HG02852 (cell line): ENCODE results near the gene LCE2B.
"Not testable (repeated sequence)": the region's sequence is repeated elsewhere in the genome, so short reads cannot be mapped to it uniquely, and the experiment has no call there.

Experiments
- ATAC-seq: cut with Tn5 transposase; IDR thresholded peaks from one replicate; pipeline ENCODE4 v1.9.1; 2021; ENCODE audit warnings: mild to moderate bottlenecking, moderate library complexity; ENCODE audit not compliant: unreplicated experiment

LCE2B gene, protein sequence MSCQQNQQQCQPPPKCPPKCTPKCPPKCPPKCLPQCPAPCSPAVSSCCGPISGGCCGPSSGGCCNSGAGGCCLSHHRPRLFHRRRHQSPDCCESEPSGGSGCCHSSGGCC

DNA sequence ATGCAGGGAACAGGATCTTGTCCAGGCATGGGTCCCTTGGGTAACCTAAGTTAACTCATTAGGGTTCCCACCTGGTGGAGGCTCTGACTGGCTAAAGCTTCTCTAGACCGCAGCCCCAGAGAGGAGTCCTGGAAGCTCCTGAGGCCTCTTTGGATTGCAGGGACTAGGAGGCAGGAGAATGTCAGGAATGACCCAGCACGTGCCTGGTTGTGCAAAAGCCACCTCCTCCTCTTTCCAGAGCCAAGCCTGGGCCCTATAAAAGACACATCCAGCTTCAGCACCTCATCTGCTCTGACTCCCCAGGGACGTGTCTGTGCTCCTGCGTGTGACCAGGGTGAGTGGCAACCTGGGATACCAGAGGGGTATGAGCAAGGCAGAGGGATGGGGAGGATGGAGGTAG lies at the start of gene LCE2B:
TSS of gene LCE2B (plus strand) at position 301 of the 400 bp plus-strand sequence. CDS start 721 bp downstream, outside the sequence.
- not testable (repeated sequence) for ATAC-seq

DNA sequence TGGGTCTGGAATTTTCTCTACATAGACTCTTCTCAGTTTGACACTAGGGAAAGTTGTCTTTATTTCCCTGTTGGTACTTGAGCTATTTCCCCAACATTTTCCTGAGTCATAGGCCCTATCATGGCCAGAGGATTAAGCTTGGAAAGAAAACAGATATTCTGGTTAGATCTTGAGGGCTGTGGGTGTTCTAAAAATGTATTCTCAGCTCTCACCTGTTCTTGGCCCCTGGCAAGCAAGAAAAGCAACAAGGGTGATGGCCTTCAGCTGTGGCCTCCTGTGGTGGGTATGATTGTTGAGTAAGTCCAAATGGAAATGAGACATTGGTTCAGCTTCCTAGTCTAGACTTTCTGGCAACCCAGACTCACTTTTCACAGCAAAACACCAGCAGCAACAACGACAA lies 45.6 kb upstream of the LCE2B start:
- ATAC-seq: no peak

DNA sequence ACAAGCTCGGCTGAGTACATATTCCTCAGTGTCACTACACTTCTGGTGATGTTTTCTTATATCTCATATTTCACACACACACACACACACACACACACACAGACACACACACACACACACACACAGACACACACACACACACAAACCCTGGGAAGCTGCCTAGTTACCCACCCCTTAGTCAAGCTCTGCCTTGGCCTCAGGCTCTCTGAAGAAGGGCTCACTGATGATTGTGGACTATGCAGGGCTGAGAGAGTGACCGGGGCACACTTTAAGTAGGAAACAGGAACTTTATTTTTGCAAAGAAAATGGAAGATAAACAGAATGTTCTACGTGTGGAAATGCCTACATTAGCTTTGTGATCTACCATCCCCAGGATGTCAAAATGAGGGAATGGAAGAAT lies 42.0 kb upstream of the LCE2B start:
- no peak for ATAC-seq

DNA sequence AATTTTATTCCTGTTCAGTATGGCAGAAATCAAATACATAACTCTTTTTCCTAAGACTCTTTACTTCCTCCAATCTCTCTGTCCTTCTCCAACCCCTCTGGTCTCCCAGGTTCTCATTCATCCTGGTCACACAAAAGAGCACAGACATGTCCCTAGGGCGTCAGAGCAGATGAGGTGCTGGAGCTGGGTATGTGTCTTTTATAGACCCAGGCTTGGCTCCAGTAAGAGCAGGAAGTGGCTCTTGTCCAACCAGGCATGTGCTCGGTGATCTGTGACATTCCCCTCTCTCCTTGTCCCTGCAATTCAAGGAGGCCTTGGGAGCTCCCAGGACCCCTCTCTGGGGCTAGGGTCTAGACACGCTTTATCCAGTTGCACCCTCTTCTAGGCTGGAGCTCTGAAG lies 40.8 kb upstream of the LCE2B start:
- no peak for ATAC-seq

DNA sequence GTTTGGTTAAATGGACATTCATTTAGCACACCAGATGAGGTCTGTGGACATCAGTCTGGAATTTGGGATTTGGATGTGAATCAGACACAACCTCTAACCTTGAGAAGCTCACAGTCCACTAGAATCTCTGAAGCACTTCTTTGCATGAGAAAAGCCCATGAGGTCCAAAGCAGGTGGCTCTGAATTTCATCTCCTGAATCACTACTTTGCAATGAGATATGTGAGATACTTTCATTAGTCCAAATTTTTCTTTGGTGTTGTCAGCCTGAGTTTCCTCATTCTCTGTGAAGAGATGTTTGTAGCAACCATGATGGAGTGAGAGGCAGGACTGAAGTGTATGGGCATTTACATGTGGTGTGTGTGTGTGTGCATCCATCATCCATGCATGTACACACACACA lies 39.3 kb upstream of the LCE2B start:
- no peak for ATAC-seq

DNA sequence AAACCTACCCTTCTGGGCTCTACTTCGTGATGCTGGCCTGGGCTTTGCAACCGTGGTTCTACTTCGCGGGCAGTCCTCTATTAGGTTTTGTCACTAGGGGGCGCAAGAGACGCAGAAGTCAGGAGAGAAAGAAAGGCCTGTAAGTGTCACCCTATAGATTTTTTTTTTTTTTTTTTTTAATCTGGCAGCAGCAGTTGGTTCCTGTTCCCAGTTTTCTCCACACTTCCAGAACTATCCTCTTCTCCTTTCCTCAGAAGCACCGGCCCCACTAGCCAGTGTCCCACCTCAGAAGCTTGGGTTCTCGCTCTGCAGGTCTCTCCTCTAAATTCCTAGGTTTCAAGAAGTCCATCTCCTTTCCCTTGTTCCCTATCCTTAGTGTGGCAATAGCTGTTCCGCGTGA lies 31.8 kb upstream of the LCE2B start:
- no peak for ATAC-seq

DNA sequence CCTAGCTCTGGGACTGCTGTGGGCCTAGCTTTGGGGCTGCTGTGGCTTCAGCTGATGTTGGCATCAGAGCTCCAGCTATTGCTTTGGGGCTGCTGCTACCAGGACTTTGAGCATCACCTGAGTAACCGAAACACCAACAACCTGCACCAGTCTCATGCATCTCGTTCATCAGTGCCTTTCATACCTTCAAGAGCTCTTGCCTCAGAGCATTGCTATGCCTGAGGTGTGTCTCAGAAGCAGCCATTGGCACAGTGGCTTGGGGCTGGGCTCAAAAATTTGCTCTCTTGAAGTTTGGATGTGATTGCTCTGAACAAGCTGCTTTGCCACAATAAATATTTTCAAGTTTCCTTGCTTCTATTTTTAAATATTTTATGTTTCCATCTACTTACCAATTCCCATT lies 29.5 kb upstream of the LCE2B start:
- ATAC-seq: no peak

DNA sequence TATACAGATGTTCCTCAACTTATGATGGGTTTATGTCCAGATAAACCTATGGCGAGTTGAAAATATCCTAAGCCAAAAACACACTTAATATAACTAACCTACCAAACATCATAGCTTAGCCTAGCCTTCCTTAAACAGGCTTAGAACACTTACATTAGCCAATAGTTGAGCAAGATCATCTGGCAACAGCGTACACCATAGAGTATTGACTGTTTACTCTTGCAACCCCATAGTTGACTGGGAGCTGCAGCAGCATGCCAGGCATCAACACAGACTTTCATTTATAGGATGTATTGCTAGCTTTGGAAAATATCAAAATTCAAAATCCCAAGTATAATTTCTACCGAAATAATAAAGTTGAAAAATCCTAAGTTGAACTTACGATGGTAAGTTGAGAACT lies 28.2 kb upstream of the LCE2B start:
- ATAC-seq: no peak

DNA sequence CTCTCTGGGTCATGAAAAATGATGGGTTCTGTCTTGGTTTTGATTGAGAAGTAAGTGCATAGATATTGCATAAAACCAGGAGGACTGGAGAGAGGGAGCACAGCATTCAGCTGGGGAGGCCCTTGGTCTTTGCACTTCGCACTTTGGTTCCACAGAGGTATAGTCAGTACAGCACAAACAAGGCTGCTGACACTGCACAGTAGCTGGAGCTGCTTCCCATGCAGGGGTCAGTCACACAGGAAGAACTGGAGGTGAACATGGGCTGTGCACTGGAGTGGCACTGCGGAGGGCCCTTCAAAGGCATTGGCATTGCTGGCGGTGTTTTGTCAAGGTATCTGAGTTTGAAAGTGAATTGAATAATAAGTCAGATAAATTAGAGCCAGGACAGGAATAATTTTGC lies 27.3 kb upstream of the LCE2B start:
- ATAC-seq: no peak

DNA sequence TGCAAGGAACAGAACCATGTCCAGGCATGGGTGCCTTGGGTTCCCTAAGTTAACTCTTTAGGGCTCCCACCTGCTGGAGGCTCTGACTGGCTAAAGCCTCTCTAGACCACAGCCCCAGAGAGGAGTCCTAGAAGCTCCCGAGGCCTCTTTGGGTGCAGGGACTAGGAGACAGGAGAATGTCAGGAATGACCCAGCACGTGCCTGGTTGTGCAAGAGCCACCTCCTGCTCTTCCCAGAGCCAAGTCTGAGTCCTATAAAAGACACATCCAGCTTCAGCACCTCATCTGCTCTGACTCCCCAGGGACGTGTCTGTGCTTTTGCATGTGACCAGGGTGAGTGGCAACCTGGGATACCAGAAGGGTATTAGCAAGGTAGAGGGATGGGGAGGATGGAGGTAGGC lies 22.8 kb upstream of the LCE2B start, which contains the start of gene LCE2D:
TSS of gene LCE2D (plus strand) at position 283 of the 400 bp plus-strand sequence. CDS start 726 bp downstream, outside the sequence.
- no peak for ATAC-seq

DNA sequence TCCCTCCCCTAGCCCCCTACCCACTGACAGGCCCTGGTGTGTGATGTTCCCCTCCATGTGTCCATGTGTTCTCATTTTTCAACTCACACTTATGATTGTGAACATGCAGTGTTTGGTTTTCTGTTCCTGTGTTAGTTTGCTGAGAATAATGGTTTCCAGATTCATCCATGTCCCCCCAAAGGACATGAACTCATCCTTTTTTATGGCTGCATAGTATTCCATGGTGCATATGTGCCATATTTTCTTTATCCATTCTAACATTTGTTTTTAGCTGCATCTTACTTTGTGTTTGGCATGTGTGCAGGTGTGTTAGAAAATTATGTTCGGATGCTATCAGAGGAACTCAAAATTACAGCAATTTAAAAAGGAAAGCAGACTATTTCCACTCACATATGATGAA lies 19.8 kb upstream of the LCE2B start:
- not testable (repeated sequence) for ATAC-seq

DNA sequence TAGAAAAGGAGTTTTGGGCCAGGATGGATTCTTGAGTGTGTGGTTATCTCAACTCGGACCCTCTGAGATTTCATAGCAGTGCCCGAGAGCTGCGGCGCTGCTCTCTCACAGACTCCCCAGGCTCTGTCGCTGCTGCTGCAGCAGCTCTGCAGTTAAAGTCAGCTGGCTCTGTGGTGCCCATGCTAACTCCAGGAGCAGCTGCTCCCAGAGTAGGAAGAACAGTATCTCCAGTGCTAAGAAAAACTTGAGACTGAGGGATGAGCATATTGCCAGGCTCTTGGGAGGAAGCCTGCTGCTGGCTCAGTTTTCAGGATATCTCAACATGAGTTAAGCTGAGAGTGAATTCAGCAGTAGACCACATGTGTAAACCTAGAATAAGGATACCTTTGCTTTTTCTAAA lies 18.3 kb upstream of the LCE2B start:
- no peak for ATAC-seq

DNA sequence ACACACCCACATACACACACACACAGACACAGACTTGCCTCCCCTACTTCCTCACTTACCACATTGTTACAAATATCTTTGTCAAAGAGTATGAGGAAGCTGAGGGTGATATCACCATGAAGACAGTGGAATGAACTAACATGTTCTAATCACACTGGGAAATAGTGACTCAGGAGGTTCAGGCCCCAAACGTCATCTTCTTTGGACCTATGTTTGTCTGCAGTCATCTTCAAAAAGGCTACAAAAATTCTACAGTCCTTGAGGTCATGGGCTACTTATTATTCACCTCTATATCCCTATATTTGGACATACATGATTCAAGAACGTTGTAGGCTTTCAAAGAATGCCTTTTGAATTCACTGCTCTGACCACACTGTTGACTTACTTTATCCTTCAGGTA lies 12.9 kb upstream of the LCE2B start:
- ATAC-seq: no peak

DNA sequence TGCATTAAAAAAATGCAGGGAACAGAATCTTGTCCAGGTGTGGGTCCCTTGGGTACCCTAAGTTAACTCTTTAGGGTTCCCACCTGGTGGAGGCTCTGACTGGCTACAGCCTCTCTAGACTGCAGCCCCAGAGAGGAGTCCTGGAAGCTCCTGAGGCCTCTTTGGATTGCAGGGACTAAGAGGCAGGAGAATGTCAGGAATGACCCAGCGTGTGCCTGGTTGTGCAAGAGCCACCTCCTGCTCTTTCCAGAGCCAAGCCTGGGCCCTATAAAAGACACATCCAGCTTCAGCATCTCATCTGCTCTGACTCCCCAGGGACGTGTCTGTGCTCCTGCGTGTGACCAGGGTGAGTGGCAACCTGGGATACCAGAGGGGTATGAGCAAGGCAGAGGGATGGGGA lies 10.9 kb upstream of the LCE2B start, which contains the start of gene LCE2C:
TSS of gene LCE2C (plus strand) at position 297 of the 400 bp plus-strand sequence. CDS start 737 bp downstream, outside the sequence.
- not testable (repeated sequence) for ATAC-seq

DNA sequence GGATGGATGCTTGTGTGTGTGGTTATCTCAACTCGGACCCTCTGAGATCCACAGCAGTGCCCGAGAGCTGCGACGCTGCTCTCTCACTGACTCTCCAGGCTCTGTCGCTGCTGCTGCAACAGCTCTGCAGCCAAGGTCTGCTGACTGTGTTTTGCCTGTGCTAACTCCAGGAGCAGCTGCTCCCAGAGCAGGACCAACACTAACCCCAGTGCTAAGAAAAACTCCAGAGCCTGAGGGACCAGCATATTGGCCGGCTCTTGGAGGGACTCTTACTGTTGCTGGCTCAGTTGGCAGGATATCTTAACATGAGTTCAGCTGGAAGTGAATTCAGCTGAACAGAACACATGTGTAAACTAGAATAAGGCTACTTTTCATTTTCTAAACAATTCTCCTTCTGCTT lies 6.5 kb upstream of the LCE2B start:
- ATAC-seq: no peak

DNA sequence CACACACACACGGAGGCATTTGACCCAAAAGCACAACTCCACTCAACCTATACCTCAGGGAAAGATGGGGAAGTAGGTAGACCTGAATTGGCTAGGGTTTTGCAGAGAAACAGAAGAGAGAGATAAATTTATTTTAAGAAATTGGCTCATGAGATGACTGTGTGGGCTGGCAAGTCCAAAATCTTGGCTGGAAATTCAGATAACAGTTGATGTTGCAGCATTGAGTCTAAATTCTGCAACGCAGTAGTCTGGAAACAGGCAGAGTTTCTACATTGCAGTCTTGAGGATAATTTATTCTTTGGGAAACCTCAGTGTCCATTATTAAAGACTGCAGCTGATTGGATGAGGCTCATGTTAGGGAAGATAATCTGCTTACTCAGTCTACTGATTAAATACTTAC lies 4.3 kb upstream of the LCE2B start:
- no peak for ATAC-seq

DNA sequence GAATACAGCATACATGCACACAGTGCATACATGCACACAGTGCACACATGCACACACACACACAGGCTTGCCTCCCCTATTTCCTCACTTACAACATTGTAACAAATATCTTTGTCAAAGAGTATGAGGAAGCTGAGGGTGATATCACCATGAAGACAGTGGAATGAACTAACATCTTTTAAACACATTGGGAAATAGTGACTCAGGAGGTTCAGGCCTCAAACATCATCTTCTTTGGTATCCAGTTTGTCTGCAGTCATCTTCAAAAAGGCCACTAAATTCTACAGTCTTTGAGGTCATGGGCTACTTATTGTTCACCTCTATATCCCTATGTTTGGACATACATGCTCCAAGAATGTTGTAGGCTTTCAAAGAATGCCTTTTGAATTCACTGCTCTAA lies 2.1 kb upstream of the LCE2B start:
- ATAC-seq: no peak

DNA sequence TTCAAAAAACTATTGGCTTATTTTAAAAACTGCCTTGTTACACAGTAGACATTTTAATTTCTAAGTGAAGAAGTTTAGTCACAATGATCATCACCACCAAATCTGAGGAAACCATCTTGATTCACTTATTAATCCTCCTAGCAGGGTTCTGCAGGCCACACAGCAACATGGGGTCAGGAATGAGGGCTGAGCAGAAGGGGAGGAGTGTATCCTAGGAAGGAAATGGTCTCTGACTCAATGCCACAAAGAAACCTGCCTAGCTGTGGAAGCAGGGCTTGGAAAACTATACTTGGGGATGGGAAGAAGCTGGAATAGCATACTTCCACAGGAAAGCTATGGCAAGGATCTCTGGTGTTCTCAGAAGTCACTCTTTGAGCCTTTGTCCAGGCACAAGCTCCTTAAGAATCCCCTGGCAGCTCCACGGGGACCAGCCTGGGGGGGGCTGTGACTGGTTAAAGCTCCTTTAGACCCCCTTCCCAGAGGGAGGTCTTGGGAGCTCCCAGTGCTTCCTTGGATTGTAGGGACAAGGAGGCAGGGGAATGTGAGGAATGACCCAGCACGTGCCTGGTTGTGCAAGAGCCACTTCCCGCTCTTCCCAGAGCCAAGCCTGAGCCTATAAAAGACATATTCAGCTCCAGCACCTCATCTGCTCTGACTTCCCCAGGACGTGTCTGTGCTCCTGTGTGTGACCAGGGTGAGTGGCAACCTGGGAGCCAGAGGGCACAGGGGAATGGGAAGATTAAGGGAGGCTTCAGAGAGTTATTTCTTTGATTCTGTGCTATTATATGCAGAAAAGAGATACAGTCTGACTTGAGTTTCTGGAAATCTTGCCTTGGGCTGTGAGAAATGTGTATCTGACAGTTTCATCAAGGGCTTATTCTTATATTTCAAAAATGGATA lies 12.0 kb downstream of the LCE2B start, which contains the start of gene LCE2A:
TSS of gene LCE2A (plus strand) at position 645 of the 900 bp plus-strand sequence. CDS start 557 bp downstream, outside the sequence.
- ATAC-seq: no peak

DNA sequence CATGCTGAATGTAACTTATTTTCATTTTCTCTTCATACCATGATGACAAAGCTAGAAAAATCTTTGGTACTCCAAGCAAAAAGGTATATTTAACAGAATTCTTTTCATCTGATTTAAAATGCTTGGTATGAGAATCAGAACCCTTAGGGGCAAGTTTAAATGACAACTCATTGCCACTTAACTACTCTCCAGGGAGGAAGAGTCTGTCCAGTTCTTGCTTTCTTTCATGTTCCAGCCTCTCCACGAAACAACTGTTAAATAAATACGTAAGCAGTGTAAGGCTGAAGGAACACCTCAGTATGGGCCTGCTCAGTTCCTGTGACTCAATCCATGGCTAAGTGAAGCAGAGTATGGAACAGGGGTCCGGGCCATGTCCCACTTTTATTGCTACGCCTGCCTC lies 13.8 kb downstream of the LCE2B start:
- no peak for ATAC-seq

DNA sequence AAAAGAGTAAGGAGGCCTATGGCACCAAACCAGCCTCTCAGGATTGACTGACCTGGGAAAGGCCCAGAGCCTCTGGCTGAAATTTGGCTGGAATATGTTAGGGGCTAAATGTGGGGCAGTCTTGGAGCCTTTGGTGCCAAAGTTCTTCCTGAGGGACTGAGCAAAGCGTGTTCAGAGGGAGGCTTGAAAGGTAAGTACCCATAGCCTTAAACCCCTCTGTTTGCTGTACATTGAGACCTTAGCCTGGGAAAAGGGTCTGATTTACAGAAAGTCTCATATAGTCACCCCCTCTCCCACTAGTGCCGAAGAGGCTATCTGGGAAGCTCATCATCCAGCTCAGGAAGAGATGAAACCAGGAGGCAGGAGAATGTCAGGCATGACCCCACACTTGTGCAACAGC lies 21.9 kb downstream of the LCE2B start, which contains the start of gene LCE4A:
TSS of gene LCE4A (plus strand) at position 301 of the 400 bp plus-strand sequence. CDS start 916 bp downstream, outside the sequence.
- ATAC-seq: no peak

DNA sequence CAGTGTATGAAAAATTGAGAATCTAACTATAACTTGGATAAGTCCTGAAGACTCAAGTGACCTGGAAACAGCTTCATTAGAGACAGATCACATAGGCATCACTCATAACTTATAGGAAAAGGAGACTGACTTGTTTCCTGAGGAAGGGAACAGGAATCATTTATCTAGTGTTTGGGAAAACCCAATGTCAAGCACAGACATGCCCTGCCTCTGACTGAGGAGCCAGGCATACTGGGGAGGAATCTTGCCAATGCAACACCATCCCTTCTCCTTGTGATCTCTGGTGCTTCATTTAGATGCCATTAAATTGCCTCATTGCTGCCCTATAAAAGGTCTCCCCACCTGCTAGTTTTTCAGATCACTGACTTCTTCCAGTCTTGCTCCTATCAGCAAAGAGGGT lies 32.3 kb downstream of the LCE2B start:
- ATAC-seq: no peak

DNA sequence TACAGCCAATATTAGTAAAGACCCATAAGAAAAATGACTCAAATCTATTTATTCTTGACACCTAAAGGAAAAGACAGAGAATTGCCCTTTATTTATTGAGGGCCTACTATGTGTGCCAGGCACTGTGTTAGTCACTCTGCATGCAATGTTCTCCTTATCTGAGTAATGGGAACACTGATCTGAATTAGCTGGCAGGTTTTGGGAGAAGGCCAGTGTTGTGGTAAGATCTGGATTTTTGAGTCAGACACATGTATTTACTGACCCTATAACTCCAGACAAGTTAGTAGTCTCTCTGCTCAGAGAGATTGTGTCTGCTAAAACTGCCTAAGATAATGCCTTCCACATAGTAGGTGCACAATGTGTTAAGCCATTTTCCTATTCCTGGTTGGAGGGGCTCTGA lies 39.3 kb downstream of the LCE2B start:
- no peak for ATAC-seq
